ENCODE results near the gene TMEM266. TPM values are rescaled to one million over a fixed set of nuclear protein-coding genes. Genes with fewer than 3 reads are reported as not detected.

The TMEM266 gene
- total RNA-seq, 4 donors from 2014 or later: 0.75 to 5.4 TPM; not detected in 2

DNA sequence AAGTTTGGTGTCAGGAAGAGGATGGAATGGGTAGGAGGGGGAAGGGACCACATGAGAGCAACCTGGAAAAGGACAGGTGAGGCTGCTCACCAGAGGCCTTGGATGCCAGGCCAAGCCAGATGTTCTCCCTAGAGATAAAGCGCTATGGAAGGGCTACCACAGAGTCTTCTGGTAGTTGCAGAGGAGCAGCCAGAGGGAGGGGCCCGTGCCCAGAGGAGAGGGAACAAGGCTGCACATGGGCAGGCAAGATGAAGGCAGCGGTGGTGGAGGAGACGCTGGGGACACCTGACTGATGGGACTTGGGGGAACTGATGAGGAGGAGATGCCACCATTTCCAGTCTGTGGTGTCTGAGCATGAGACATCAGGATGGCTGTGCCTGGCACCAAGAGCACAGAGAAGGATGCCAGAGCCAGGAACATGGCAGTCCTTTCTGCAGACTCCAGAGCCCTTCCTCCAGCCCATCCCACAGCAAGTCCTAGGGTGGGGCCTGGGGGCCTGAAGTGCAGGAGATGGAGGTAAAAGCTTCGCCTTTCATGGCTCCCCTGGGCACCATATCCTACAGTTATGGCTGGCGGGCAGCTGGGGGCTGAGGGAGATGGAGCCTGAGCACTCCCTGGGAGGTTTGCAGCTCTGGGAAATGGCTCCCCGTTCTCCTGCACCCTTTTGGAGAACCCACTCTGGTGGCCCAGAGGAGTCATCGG is 148.4 kb downstream of the TMEM266 start:
- TF ChIP-seq, protein P1, sequence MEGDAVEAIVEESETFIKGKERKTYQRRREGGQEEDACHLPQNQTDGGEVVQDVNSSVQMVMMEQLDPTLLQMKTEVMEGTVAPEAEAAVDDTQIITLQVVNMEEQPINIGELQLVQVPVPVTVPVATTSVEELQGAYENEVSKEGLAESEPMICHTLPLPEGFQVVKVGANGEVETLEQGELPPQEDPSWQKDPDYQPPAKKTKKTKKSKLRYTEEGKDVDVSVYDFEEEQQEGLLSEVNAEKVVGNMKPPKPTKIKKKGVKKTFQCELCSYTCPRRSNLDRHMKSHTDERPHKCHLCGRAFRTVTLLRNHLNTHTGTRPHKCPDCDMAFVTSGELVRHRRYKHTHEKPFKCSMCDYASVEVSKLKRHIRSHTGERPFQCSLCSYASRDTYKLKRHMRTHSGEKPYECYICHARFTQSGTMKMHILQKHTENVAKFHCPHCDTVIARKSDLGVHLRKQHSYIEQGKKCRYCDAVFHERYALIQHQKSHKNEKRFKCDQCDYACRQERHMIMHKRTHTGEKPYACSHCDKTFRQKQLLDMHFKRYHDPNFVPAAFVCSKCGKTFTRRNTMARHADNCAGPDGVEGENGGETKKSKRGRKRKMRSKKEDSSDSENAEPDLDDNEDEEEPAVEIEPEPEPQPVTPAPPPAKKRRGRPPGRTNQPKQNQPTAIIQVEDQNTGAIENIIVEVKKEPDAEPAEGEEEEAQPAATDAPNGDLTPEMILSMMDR (IDR thresholded peaks at IDR 0.05; ENCODE audit: low read depth): no peak

DNA sequence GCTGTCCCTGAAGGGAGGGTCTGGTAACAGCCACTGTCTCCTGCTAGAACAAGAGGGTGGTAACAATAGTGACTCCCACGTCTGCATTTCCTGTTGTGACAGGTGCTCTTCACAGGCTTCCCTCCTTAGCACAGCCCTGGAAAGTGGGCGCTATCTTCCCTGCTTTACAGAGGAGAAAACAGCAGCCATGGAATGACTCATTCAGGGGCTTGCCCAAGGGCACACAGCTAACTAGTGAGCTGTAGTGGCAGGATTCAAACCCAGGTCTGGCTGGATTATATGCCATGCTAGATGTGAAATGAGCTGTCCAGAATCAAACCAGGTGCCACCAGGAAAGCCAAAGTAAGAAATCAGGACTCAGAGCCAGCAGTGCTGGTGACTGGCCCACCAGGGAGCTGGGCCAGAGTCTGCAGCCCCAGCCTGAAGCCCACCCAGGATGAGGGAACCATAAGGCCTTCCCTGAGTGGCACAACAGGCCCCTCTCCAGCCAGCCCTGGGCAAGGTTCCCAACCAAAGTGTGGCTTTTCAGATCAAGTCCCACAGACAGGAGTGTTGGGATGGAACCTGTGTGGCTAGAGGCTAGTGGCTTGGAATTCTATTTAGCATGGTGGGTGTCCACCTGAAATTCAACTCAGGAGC is 149.1 kb downstream of the TMEM266 start:
- TF ChIP-seq, protein P1 (IDR thresholded peaks at IDR 0.05; ENCODE audit: low read depth): no peak

DNA sequence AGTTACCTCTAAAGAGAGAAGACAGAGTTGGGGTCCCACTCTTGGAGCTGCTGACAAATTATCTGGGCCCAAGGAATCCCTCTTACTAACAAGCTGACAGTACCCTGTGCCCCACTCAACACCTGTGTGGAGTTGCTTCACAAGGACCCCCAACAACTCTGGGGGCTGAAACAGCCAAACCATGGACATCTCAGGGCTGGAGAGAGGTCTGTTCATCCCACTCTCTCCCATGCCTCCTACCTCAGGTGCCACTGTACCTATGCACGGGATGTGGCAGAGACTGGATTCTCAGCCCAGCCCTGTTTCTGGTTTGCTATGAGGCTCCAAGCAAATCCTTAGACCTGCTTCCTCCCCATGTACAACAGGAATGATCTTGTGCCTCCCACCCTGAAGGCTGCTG is 149.7 kb downstream of the TMEM266 start:
- TF ChIP-seq, protein P1 (IDR thresholded peaks at IDR 0.05; ENCODE audit: low read depth): no peak

DNA sequence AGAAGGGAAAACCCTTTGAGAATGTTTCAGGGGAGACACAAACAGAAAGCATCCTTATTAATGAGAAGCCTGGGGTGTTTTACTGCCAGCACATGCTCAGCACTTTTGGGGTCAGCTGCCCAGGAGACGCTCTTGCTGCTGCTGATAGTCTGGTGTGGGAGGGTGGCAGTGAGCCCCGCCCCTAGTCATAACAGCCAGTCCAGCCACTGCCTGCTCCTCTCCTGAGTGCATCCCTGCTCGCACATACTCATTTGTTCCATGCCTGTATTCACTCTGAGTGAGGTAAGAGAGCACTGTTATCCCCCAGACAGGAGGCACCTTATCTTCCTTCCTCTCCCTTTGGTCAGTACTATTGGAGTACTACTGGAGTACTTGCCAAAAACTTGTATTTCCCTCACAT is 150.2 kb downstream of the TMEM266 start:
- TF ChIP-seq, protein P1 (IDR thresholded peaks at IDR 0.05; ENCODE audit: low read depth): no peak

DNA sequence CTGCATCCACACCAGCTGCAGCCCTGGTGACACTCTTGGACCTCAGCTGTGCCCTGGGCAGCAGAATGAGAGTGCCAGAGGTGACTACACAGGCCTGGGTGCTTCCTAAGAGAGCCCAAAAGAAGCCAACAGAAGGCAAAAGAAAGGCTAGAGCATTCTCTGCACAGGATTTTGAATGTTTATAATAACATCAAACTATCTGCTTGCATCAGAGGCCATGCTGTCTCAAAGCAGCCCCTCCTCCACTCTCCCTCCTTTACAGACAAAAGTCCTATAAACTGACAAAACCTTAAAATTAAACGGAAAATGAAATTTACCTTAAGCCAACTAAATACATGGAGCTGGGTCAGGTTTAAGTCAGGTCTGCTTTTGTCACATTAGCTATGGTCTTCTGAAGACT is 155.8 kb downstream of the TMEM266 start:
- TF ChIP-seq, protein P1 (IDR thresholded peaks at IDR 0.05; ENCODE audit: low read depth): no peak

DNA sequence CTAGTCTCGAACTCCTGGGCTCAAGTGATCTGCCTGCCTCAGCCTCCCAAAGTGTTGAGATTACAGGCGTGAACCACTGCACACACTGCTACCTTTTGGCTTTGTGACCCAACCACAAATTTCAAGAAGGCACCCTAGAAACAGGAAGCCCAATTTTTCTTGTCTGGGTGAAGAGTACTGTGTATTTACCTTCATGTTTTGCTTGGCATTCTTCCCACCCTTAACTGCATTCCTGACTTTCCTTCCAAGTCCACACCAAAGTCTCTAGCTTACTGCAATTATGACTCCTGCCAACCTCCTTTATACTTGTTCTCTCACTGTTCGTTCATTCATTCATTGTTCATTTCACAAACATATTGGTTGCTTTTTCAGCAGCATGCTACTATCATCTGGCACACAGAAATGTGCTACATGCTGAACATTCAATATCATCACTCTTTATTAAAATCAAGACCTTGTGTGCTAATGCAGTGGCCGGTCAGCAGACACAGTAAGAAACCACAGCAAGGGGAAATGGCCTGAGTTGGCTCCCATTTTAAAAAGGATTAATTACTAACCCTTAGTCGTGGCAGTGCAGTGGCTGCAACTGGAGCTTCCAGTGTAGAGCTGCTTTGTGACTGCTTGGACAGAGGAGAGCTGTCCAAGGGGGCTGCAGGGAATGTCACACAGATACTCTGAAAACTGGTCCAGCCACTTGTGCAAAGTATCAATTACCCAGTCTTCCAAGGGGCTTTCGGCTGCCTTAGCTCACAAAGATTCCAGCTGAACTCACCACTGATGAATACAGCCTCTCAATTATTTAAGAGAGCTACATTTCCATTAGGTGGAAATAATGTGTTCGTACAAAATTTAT is 157.5 kb downstream of the TMEM266 start:
- TF ChIP-seq, protein P1 (IDR thresholded peaks at IDR 0.05; ENCODE audit: low read depth): no peak

DNA sequence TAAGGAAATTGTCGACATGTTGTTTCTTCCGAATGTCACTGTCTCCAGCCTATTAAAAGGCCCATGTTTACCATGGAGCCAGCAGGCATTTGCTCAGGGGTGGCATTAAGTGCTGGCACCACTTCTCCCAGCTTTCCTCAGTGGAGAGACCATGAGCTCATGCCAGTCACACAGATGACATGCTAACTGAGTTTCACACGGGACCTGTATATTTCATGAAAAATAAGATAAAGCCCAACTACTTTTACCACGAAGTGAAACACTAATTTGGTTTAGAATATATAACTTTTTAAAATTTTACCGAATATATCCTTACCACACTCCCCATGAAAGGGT is 158.1 kb downstream of the TMEM266 start:
- TF ChIP-seq, protein P1 (IDR thresholded peaks at IDR 0.05; ENCODE audit: low read depth): no peak

Data from subcutaneous adipose tissue (tissue), 4 donors.